ENCODE measurements around the gene OR8K1.
A peak's percentile ranks its signal among the peaks of the same experiment; 100 is the strongest.

Gene OR8K1

GRCh38 chr11:56353991-56354390, 8.2 kb downstream of the OR8K1 start, which contains the start of gene OR8J1:
Gene OR8J1, plus strand, starts transcription at chr11:56354291. Its CDS starts 5,956 bp downstream, at chr11:56360247.
- no peak within 1 kb of the TSS for H3K4me3 ChIP-seq (ENCODE audit: low read depth, low read length)
- TF ChIP-seq, protein P1, sequence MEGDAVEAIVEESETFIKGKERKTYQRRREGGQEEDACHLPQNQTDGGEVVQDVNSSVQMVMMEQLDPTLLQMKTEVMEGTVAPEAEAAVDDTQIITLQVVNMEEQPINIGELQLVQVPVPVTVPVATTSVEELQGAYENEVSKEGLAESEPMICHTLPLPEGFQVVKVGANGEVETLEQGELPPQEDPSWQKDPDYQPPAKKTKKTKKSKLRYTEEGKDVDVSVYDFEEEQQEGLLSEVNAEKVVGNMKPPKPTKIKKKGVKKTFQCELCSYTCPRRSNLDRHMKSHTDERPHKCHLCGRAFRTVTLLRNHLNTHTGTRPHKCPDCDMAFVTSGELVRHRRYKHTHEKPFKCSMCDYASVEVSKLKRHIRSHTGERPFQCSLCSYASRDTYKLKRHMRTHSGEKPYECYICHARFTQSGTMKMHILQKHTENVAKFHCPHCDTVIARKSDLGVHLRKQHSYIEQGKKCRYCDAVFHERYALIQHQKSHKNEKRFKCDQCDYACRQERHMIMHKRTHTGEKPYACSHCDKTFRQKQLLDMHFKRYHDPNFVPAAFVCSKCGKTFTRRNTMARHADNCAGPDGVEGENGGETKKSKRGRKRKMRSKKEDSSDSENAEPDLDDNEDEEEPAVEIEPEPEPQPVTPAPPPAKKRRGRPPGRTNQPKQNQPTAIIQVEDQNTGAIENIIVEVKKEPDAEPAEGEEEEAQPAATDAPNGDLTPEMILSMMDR (IDR thresholded peaks at IDR 0.05; ENCODE audit: control insufficient read depth, extremely low read depth, insufficient read depth) = no peak
- DNase-seq (ENCODE audit: low read depth) = no peak

DNA sequence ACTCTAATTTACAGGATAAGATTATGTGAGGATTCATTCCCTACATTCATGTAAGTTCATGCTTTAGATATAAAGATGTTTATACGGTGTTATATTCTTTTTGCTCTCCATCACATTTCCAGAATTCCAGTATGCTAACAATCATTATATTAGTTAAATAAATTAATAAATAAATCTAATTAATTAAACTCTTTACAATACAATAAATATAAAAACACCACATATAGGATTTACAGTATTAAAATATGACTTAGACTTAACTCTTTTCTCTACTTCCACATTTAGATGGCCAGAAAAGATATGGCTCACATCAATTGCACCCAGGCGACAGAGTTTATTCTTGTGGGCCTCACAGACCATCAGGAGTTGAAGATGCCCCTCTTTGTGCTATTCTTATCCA, 29.5 kb downstream of the OR8K1 start, which contains the start of gene OR8U1:
Gene OR8U1, plus strand, starts transcription at position 301 of the 400 bp plus-strand sequence. Its CDS starts 0 bp downstream, at position 301.
- TF ChIP-seq, protein P1 (IDR thresholded peaks at IDR 0.05; ENCODE audit: control insufficient read depth, extremely low read depth, insufficient read depth) = no peak
- DNase-seq (ENCODE audit: low read depth) = no peak
- no peak within 1 kb of the TSS for H3K4me3 ChIP-seq (ENCODE audit: low read depth, low read length)

- TF ChIP-seq, protein P1 (IDR thresholded peaks at IDR 0.05; ENCODE audit: control insufficient read depth, extremely low read depth, insufficient read depth) = no peak
- no peak for DNase-seq (ENCODE audit: low read depth)
- H3K4me3 ChIP-seq (ENCODE audit: low read depth, low read length) = no peak overlapping the region
Observed at GRCh38 chr11:56380120-56380519, 34.3 kb downstream of the OR8K1 start.

- TF ChIP-seq, protein P1 (IDR thresholded peaks at IDR 0.05; ENCODE audit: control insufficient read depth, extremely low read depth, insufficient read depth) = no peak
- DNase-seq (ENCODE audit: low read depth) = no peak
- H3K4me3 ChIP-seq (ENCODE audit: low read depth, low read length) = no peak overlapping the region
Observed at GRCh38 chr11:56394381-56394780, 48.5 kb downstream of the OR8K1 start.

- TF ChIP-seq, protein P1 (IDR thresholded peaks at IDR 0.05; ENCODE audit: control insufficient read depth, extremely low read depth, insufficient read depth) = peak; percentile 39; the same call in 1 of the 2 replicates
- no peak for DNase-seq (ENCODE audit: low read depth)
- no peak overlapping the region for H3K4me3 ChIP-seq (ENCODE audit: low read depth, low read length)
Observed at GRCh38 chr11:56396047-56396446, 50.2 kb downstream of the OR8K1 start.
